Daoy (cell line): ENCODE results near the gene PRSS57. TPM values are rescaled to one million over a fixed set of nuclear protein-coding genes. Genes with fewer than 3 reads are reported as not detected.

Experiments used
- DNase-seq: peaks from one replicate; pipeline ENCODE4 v3.0.0-alpha.2; 2015; ENCODE audit warnings: low read depth
- total RNA-seq: library from RNA; depleted of rRNA; stranded (reverse); fragments of >200 nt; shearing (Covaris generic); gene quantifications from 2 replicates; pipeline ENCODE4 v1.2.3, GENCODE V29; 2014; rRNA removed

Gene PRSS57
- total RNA-seq, 1 experiment from 2014 or later: not detected

DNA sequence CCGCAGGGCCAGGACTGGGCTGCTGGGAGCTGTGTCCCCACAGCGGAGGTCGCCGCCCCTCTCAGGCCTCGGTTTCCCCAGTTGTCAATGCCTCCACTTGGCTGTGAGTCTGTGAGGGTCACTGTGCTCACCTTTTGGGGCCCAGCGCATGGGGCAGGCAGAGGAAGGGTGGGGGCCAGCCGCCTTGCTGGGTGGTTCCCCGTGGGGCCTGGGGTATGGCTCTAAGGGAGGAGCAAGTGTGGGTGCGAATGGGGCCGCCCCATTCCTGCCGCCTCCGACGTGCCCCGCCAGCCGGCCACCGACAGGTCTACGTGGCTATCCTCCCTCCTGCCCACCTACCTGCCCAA, 56.4 kb downstream of the PRSS57 start:
- DNase-seq: no peak

Other genes with a start within 250 kb of the PRSS57 start
- gene SHC2, start 234.4 kb downstream of the PRSS57 start, total RNA-seq: 0.11 TPM in 1 of 2 replicates, not detected in the other
- not detected in 2 replicates for gene MADCAM1, start 199.0 kb downstream of the PRSS57 start, total RNA-seq
- 54.9 and 58.9 TPM in 2 replicates for gene TPGS1, start 188.0 kb downstream of the PRSS57 start, total RNA-seq
- 105 and 108 TPM in 2 replicates for gene CDC34, start 163.7 kb downstream of the PRSS57 start, total RNA-seq
- gene GZMM, start 151.4 kb downstream of the PRSS57 start, total RNA-seq: 4.2 and 5.5 TPM in 2 replicates
- 501 and 514 TPM in 2 replicates for gene BSG, start 122.9 kb downstream of the PRSS57 start, total RNA-seq
- 0.09 and 0.97 TPM in 2 replicates for gene HCN2, start 105.6 kb downstream of the PRSS57 start, total RNA-seq
- 92.3 and 96.8 TPM in 2 replicates for gene POLRMT, start 61.9 kb downstream of the PRSS57 start, total RNA-seq
- not detected in 2 replicates for gene FGF22, start 55.6 kb downstream of the PRSS57 start, total RNA-seq
- 58.2 and 62.7 TPM in 2 replicates for gene RNF126, start 32.2 kb downstream of the PRSS57 start, total RNA-seq
- gene FSTL3, start 19.1 kb downstream of the PRSS57 start, total RNA-seq: 104 and 119 TPM in 2 replicates
- 1.1 and 7.7 TPM in 2 replicates for gene PALM, start 13.5 kb upstream of the PRSS57 start, total RNA-seq
- 1.5 and 2.0 TPM in 2 replicates for gene MISP, start 55.7 kb upstream of the PRSS57 start, total RNA-seq
- gene PTBP1, start 102.0 kb upstream of the PRSS57 start, total RNA-seq: 205 and 246 TPM in 2 replicates
- 0.11 and 1.2 TPM in 2 replicates for gene PLPPR3, start 126.5 kb upstream of the PRSS57 start, total RNA-seq
- not detected in 2 replicates for gene AZU1, start 132.4 kb upstream of the PRSS57 start, total RNA-seq
- gene PRTN3, start 145.5 kb upstream of the PRSS57 start, total RNA-seq: not detected in 2 replicates
- gene ELANE, start 156.9 kb upstream of the PRSS57 start, total RNA-seq: not detected in 2 replicates
- 5.7 and 18.2 TPM in 2 replicates for gene CFD, start 164.2 kb upstream of the PRSS57 start, total RNA-seq
- gene MED16, start 197.7 kb upstream of the PRSS57 start, total RNA-seq: 20.4 and 25.9 TPM in 2 replicates
- gene RNU6-9, start 198.0 kb upstream of the PRSS57 start, total RNA-seq: not detected in 2 replicates
- gene R3HDM4, start 217.8 kb upstream of the PRSS57 start, total RNA-seq: 35.8 and 40.8 TPM in 2 replicates
- gene KISS1R, start 221.9 kb upstream of the PRSS57 start, total RNA-seq: not detected in 2 replicates
- 5.9 and 12.0 TPM in 2 replicates for gene ARID3A, start 230.6 kb upstream of the PRSS57 start, total RNA-seq